OCI-LY1 (cell line): Measurements from ENCODE around the gene TNFRSF1B.

ENCODE experiments used
- H2AFZ ChIP-seq: fragments of 200-600 bp; sonication (generic), shearing (Covaris generic); 2 replicates; pipeline ENCODE4 v1.6.0; 2014; ENCODE audit warnings: antibody characterized with exemption, mild to moderate bottlenecking, low read length
- H3F3A ChIP-seq: fragments of 200-600 bp; sonication (generic), shearing (Covaris generic); 2 replicates; pipeline ENCODE4 v1.6.0; 2014; ENCODE audit warnings: mild to moderate bottlenecking, antibody characterized with exemption, low read length, moderate library complexity; ENCODE audit not compliant: insufficient read depth
- H3K27ac ChIP-seq: fragments of 200-600 bp; sonication (generic); 2 replicates; pipeline ENCODE4 v1.5.1; 2014; ENCODE audit warnings: low read length, mixed run types, mild to moderate bottlenecking, low read depth; ENCODE audit not compliant: poor library complexity, severe bottlenecking
- H3K27me3 ChIP-seq: fragments of 200-600 bp; sonication (generic); 2 replicates; pipeline ENCODE4 v1.6.0; 2014; ENCODE audit warnings: antibody characterized with exemption, mild to moderate bottlenecking, low read length, moderate library complexity; ENCODE audit not compliant: insufficient read depth
- H3K36me3 ChIP-seq: fragments of 200-600 bp; sonication (generic); 2 replicates; pipeline ENCODE4 v1.6.1; 2014; ENCODE audit warnings: mild to moderate bottlenecking, antibody characterized with exemption, low read length, moderate library complexity, mixed read lengths; ENCODE audit not compliant: insufficient read depth
- H3K4me1 ChIP-seq: fragments of 200-600 bp; sonication (generic); 2 replicates; pipeline ENCODE4 v1.5.1; 2014; ENCODE audit warnings: mild to moderate bottlenecking, low read length, moderate library complexity; ENCODE audit not compliant: insufficient read depth, severe bottlenecking
- H3K4me2 ChIP-seq: fragments of 200-600 bp; sonication (generic), shearing (Covaris generic); 2 replicates; pipeline ENCODE4 v1.6.1; 2014; ENCODE audit warnings: low read length
- H3K4me3 ChIP-seq: fragments of 200-600 bp; sonication (generic); 2 replicates; pipeline ENCODE4 v1.5.1; 2014; ENCODE audit warnings: low read length, low read depth, mild to moderate bottlenecking, mixed read lengths; ENCODE audit not compliant: poor library complexity, severe bottlenecking
- H3K79me2 ChIP-seq: fragments of 200-600 bp; shearing (Covaris generic); 2 replicates; pipeline ENCODE4 v1.6.1; 2016; ENCODE audit warnings: mixed run types, low read length, mixed read lengths; ENCODE audit not compliant: insufficient read depth
- H3K9ac ChIP-seq: fragments of 200-600 bp; sonication (generic), shearing (Covaris generic); 2 replicates; pipeline ENCODE4 v1.6.1; 2014; ENCODE audit warnings: mild to moderate bottlenecking, low read length, mixed read lengths
- H3K9me2 ChIP-seq: fragments of 200-600 bp; sonication (generic), shearing (Covaris generic); 2 replicates; pipeline ENCODE4 v1.6.1; 2014; ENCODE audit warnings: low read depth, mild to moderate bottlenecking, low read length, mixed read lengths
- H3K9me3 ChIP-seq: fragments of 200-600 bp; shearing (Covaris generic); 2 replicates; pipeline ENCODE4 v1.6.1; 2014; ENCODE audit warnings: low read length, mixed read lengths
- H4K20me1 ChIP-seq: fragments of 200-600 bp; sonication (generic), shearing (Covaris generic); 2 replicates; pipeline ENCODE4 v1.6.0; 2016; ENCODE audit warnings: mild to moderate bottlenecking, low read length; ENCODE audit not compliant: insufficient read depth
- EZH2 ChIP-seq: fragments of 200-600 bp; sonication (generic), shearing (Covaris generic); IDR thresholded peaks from 2 replicates; pipeline ENCODE4 v1.8.0; 2017; ENCODE audit warnings: borderline replicate concordance, mixed run types, mild to moderate bottlenecking, antibody characterized with exemption, low read length, moderate library complexity, mixed read lengths
- TF ChIP-seq, protein P1 (sequence below): fragments of 200-600 bp; sonication (generic), shearing (Covaris generic); IDR thresholded peaks from 2 replicates; pipeline ENCODE4 v1.5.1; 2017; ENCODE audit warnings: mild to moderate bottlenecking, antibody characterized with exemption, low read length, moderate library complexity, mixed read lengths

TNFRSF1B gene

DNA sequence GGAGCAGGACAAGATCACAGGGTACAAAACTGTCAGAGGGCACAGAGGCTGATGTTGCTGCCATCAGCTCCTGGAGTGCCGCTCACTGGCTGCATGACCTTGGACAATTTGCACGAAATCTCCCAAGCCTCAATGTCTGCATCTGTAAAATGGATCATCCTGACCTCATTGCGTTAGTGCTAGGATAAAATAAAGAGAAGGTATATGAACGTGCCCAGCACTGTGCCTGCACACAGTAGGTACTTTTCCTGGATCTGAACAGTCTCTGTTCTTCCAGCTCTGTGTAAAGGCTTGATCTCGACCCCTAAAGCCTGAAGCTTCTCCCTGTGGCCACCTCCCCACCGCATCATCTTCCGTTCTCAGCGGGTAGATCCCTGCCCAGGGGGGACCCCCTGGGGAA is 12.9 kb downstream of the TNFRSF1B start:
- no peaks in the 10 kb centered on the region for H4K20me1 ChIP-seq
- no peak overlapping the region for H3K27ac ChIP-seq
- H3K9me3 ChIP-seq = no peaks in the 10 kb centered on the region
- H2AFZ ChIP-seq = no peak overlapping the region
- no peaks in the 10 kb centered on the region for H3F3A ChIP-seq
- H3K9me2 ChIP-seq = no peaks in the 10 kb centered on the region
- no peak for TF ChIP-seq EZH2
- TF ChIP-seq, protein P1, sequence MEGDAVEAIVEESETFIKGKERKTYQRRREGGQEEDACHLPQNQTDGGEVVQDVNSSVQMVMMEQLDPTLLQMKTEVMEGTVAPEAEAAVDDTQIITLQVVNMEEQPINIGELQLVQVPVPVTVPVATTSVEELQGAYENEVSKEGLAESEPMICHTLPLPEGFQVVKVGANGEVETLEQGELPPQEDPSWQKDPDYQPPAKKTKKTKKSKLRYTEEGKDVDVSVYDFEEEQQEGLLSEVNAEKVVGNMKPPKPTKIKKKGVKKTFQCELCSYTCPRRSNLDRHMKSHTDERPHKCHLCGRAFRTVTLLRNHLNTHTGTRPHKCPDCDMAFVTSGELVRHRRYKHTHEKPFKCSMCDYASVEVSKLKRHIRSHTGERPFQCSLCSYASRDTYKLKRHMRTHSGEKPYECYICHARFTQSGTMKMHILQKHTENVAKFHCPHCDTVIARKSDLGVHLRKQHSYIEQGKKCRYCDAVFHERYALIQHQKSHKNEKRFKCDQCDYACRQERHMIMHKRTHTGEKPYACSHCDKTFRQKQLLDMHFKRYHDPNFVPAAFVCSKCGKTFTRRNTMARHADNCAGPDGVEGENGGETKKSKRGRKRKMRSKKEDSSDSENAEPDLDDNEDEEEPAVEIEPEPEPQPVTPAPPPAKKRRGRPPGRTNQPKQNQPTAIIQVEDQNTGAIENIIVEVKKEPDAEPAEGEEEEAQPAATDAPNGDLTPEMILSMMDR = no peak
- H3K9ac ChIP-seq = no peak overlapping the region
- H3K36me3 ChIP-seq = no peaks in the 10 kb centered on the region
- 0 out of 2 replicates have a peak, but pooled peaks cover 10% of the 10 kb centered on the region for H3K27me3 ChIP-seq
- H3K79me2 ChIP-seq = no peaks in the 10 kb centered on the region
- H3K4me2 ChIP-seq = no peak overlapping the region
- no peak overlapping the region for H3K4me3 ChIP-seq
- no peaks in the 10 kb centered on the region for H3K4me1 ChIP-seq

DNA sequence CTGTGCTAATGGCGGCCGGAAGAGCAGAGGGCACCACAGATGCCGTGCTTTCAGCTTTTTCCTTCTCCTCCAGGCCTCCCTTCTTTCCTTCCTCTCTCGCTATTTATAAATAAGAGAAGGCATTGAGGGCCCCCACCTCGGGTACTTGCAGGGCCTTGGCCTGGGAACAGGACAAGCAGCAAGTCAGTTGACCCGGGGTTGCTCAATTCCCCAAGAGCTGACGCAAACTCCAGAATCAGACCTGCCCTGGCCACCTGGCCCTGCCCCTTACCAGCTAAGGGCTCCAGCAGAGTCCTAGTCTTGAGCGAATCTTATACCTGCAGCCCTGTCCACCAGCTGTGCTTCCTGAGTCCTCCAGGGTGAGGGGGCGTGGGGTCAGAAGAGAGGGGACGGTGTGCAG is 13.5 kb downstream of the TNFRSF1B start:
- Histone ChIP-seq H3K36me3 (no peaks in the 10 kb centered on the region), H3K27ac (no peak overlapping the region), H3K27me3 (0 out of 2 replicates have a peak, but pooled peaks cover 10% of the 10 kb centered on the region), H3K9me2 (no peaks in the 10 kb centered on the region), H3K4me1 (no peaks in the 10 kb centered on the region), H3F3A (no peaks in the 10 kb centered on the region), H2AFZ (no peak overlapping the region), H3K4me2 (no peak overlapping the region), H3K4me3 (no peak overlapping the region), H3K79me2 (no peaks in the 10 kb centered on the region), H3K9ac (no peak overlapping the region), H3K9me3 (no peaks in the 10 kb centered on the region), H4K20me1 (no peaks in the 10 kb centered on the region)
- TF ChIP-seq, protein P1 = no peak
- TF ChIP-seq EZH2 = no peak

DNA sequence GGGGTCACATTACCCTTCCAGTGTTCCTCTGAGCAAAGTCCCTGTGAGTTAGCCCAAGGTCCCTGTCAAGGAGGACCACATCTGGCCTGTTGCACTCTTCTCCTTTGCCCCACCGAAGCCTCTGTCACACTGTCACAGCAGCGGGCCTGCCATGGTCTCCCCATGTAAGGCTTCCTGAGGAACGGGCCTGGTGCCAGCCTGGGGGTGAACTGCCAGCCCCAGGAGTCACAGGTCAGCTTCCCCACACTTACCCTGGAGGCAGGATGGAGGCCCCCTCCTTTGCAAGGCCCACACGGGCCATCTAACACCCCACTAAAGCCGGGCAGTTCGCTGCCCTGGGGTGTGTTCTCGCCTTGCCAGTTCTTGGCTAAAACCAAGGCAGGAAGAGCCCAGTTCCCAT is 14.1 kb downstream of the TNFRSF1B start:
- TF ChIP-seq EZH2 = no peak
- TF ChIP-seq, protein P1 = no peak
- no peak overlapping the region for H2AFZ ChIP-seq
- no peaks in the 10 kb centered on the region for H3F3A ChIP-seq
- no peaks in the 10 kb centered on the region for H3K9me3 ChIP-seq
- no peaks in the 10 kb centered on the region for H4K20me1 ChIP-seq
- H3K4me1 ChIP-seq = no peaks in the 10 kb centered on the region
- H3K4me3 ChIP-seq = no peak overlapping the region
- no peak overlapping the region for H3K4me2 ChIP-seq
- H3K27ac ChIP-seq = no peak overlapping the region
- H3K36me3 ChIP-seq = no peaks in the 10 kb centered on the region
- H3K27me3 ChIP-seq = 0 out of 2 replicates have a peak, but pooled peaks cover 10% of the 10 kb centered on the region
- no peaks in the 10 kb centered on the region for H3K79me2 ChIP-seq
- H3K9me2 ChIP-seq = no peaks in the 10 kb centered on the region
- H3K9ac ChIP-seq = no peak overlapping the region
